HuH-7.5 (cell line): ENCODE measurements around the gene TNPO1.
"Not testable (repeated sequence)": the region's sequence is repeated elsewhere in the genome, so short reads cannot be mapped to it uniquely, and the experiment has no call there.

ENCODE experiments used
- DNase-seq: peaks from one replicate; pipeline ENCODE4 v3.0.0; 2011; ENCODE audit warnings: low spot score

The TNPO1 gene

DNA sequence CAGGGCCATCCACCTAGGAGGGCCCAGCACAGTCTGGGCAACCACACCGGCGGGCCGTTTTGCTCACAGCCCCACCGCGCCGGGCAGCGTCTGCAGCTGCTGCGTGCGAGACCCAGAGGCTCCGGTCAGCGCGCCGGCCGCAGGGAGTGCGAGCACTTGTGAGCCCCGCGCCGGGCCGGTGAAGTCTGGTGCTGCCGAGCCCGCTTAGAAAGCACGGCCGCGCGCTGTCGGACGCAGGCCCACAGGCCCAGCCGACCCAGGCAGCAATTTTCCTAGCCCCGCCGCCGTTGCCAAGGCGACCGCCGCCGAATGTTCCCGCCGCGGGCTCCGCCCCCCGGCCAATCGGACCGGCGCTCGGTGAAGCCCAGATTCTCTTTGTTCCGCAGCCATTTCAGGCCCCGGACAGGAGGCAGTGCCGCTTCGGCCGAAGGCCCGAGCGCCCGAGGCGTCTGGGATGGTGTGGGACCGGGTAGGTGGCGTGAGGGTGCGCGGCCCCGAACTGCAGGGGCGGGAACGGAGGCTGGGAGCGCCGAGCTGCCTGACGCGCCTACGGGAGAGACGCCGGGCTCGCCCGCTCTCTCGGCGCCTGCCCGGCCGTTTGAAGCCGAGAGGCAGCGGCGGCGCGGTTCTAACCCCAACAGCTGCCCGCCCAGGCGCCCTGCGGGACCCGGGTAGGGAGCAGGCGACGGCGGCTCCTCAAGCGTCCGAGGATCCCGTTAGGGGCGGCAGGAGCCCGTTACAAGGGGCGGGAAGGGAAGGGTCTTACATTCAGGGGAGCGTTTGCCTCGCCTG is at the start of gene TNPO1:
Gene TNPO1, plus strand, starts transcription at position 378 of the 792 bp plus-strand sequence. Its CDS starts 77 bp downstream, at position 455.
- DNase-seq: peak; percentile 57

- peak; percentile 6 for DNase-seq
These were observed 49.0 kb upstream of the TNPO1 start for GRCh38 chr5:72767289-72768010.

DNA sequence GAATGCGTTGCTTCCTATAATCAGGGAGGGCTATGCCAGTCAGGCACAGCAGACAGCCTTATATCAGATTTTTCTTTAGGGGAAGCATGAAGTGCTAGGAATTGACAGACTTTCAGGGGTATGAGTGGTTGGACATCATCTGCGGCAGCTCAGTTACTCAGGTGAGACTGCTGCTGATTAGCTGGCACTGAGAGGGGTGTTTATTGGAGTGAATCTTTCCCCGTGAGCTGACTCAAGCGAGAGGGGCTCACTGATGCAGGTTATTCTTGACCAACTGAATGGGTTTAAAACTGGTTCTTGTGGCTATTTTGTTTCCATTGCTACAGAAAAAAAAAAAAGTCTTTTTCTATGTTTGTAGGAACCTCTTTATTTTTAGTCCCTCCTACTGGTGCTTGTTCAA is 46.2 kb upstream of the TNPO1 start:
- DNase-seq: no peak

DNA sequence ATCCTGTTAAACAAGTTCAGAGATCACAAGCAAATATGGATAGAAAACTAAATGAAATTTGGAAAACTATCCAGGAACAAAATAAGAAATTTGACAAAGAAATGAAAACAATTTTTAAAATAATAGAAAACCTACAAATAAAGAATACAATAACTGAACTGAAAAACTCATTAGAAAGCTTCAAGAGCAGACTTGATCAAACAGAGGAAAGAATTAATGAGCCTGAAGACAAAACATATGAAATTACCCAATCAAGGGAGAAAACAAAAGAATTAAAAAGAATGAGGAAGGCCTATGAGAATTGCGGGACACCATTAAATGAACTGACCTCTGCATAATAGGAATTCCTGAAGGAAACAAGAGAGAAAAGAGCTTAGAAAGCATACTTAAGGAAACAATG is 39.8 kb upstream of the TNPO1 start:
- no peak for DNase-seq

DNA sequence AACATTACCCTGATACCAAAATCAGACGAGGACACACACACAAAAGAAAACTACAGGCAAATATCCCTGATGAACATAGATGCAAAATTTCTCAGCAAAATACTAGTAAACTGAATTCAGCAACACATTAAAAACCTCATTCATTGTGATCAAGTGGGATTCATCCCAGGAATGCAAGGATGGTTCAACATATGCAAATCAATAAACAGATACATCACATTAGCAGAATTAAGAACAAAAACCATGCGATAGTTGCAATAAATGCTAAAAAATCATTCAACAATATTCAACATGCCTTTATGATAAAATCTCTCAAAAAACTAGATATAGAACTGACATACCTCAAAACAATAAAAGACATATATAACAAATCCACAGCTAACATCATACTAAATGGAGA is 36.9 kb upstream of the TNPO1 start:
- DNase-seq: no peak

DNA sequence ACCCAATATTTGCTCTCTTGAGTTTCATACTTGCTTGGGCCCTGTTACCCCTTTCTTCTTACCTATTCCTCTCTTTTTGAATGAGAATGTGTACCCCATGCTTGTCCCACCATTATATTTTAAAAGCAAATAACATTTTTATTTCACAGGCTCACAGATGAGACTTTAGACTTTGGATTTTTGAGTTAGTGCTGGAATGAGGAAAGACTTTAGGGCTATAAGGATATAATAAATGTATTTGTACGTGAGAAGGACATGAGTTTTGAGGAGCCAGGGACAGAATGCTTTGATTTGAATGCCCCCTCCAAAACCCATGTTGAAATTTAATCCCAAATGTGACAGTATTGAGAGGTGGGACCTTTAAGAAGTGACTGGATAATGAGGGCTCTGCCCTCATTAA is 33.1 kb upstream of the TNPO1 start:
- DNase-seq: no peak

- no peak for DNase-seq
These were observed 32.3 kb upstream of the TNPO1 start for GRCh38 chr5:72784129-72784528.

DNA sequence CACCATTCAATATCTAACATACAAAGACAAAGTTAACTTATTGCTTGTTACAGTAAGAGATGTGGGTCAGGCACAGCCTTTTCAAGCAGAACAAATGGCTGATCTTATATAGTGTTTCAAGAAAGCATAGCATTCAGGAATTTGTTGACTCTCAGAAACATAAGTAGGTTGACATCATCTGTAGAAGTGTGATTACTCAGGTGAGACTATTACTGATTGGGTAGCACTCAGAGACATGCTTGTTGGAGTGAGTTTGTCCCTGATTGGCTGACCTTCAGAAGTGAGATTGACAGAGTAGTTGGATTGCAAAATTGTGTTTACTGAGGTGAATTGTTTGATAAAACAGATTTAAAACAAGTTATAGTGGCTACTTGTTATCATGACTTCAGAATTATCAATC is 30.7 kb upstream of the TNPO1 start:
- DNase-seq: no peak

- DNase-seq: no peak
These were observed 29.8 kb upstream of the TNPO1 start for GRCh38 chr5:72786676-72787075.

DNA sequence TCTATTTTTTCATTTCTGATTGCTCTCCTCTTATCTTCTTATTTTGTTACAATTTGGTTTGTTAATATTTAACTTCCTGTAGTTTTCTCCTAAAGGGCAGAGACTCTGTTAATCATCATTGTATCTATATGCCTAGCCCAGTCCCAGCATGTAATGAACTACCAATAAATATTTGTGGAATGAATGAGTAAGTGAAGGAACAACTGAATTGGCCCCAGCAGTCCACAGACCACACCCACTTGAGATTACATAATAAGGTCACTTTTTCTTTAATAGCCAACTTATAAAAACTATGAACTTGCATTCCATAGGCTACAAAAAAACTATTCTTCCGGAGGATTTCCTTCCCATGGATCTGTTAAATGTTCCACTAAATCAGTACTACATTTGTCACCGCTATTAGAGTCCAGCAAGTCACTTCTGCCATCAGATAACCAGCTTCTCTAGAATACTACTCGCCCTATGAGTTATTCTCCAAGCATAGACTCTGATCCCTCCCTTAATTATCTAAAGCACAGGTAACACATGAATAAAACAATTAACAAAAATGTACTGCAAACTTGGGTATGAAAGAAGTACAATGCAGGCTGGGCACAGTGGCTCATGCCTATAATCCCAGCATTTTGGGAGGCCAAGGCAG is 27.5 kb upstream of the TNPO1 start:
- DNase-seq: no peak

- no peak for DNase-seq
These were observed 26.3 kb upstream of the TNPO1 start for GRCh38 chr5:72790186-72790585.

- DNase-seq: not testable (repeated sequence)
These were observed 23.8 kb upstream of the TNPO1 start for GRCh38 chr5:72792662-72793061.

GRCh38 chr5:72796001-72796400 is 20.5 kb upstream of the TNPO1 start:
- no peak for DNase-seq

DNA sequence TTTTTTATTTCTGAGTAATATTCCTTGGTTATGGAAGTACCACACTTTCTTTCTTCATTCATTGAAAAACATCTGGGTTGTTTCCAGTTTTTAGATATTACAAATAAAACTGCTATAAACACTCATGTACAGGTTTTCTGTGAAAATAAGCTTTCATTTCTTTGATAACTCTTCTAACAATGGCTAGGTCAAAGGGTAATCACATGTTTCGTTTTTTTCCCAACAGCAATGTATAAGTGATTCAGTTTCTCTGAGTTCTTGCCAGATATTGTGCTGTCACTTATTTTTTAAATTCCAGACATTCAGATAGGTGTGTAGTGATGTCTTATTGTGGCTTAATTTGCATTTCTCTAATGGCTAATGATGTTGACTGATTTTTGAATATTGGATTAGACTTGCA is 16.7 kb upstream of the TNPO1 start:
- DNase-seq: no peak

DNA sequence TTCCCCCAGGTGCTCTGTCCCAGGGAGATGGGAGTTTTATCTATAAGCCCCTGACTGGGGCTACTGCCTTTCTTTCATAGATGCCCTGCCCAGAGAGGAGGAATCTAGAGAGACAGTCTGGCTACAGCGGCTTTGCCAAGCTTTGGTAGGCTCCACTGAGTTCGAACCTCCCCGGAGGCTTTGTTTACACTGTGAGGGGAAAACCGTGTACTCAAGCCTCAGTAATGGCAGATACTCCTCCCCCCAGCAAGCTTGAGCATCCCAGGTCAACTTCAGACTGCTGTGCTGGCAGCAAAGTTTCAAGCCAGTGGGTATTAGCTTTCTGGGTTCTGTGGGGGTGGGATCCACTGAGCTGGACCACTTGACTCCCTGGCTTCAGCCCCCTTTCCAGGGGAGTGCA is 7.8 kb upstream of the TNPO1 start:
- DNase-seq: not testable (repeated sequence)

- no peak for DNase-seq
These were observed 4.6 kb upstream of the TNPO1 start for GRCh38 chr5:72811849-72812248.

GRCh38 chr5:72812488-72812887 is 4.0 kb upstream of the TNPO1 start:
- no peak for DNase-seq

DNA sequence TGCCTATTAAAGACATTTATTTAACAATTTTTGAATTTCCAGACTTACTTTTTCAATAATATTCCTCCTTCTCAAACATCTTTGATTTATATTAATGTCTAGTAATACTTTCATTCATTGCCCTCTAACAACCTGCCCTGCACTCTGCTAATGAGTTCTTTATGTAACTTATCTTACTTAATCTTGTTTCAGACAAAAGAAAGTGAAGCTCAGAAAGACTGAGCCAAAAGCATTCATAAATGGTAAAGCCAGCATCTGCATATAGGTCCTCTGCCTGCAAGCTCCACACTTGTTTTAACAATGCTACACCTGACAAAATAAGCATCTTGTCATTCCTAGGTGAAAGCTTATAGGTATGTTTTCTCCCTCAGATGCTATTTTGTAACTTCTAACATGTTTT is 2.4 kb upstream of the TNPO1 start:
- no peak for DNase-seq

DNA sequence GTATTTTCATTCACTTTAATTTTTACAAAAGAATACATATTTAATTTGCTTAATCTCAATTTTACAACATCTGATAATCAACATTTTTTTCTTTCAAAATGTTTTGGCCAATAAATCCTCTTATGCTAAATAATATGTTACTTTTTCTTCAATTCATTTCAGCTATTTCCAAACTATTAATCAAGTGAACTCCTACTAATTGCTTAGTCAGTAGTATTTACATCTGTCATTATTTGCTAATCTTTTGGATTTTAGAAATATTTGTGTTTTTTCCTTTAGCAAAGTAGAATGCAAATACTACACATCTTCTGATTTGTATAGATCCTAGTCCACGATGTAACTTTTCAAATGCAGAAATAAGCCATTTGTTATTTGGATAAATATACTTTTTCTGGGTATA is 1.6 kb upstream of the TNPO1 start:
- DNase-seq: no peak

DNA sequence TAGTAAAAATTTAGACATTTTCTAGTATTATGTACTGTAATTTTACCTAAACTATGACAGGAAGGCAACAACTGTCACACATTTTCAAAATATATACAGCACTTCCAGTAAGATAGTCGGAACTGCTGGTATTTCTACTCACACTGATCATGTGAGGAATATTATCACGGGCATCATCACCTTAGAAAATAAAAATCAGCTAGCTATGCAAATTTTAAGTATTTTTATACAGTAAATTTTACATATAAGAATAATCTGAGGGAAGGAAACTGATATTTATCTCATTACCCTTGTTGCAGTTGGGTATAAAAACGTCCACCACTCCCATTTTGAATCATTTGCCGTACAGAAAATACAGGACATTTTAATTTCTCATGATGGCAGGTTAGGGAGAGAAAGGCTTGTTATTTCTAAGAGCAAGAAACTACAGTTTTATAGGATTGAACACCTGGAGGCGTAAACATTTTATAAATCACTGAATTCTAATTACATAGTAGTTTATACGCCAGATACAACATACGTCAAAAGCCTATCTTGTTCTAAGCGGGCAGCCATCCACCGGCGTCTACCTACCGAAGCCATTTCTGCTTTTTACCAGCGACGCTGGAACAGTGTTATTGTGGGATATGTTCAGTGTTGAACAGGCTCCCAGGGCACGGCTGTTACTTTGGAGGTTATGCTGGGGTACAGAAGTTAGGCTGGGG is 729 bp upstream of the TNPO1 start:
- no peak for DNase-seq

DNA sequence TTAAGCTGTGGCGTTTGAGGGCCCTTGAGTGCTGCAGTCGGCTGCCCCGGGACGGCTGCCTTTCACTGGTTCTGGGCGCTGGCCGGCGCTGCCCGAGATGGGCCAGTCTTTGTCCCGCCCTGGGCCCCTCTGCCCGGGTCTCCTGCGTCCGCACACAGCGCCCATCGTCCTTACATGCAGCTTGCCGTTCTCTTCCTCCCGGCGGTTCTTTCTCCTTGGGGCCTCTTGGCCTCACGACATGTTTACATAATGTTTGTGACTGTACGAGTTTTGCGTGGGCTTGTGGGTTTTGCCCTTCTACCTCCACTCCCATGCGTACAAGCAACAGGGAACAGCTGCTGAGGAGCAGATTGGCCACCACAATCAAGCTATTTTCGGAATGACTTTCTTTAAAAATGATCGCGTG is 618 bp downstream of the TNPO1 start:
- DNase-seq: peak; percentile 21

GRCh38 chr5:72817671-72818266 is 1.3 kb downstream of the TNPO1 start:
- no peak for DNase-seq
